A549 treated with Hydrocortisone at 1 μM for 4 hours (cell line): ENCODE data around the gene INPP5E. TPM values are rescaled to one million over a fixed set of nuclear protein-coding genes. Genes with fewer than 3 reads are reported as not detected.

ENCODE experiments used
- total RNA-seq: library from RNA; stranded (reverse); fragments of 200-300 nt; extraction: Qiagen RNA extraction; gene quantifications from 5 replicates; pipeline ENCODE4 v1.2.3, GENCODE V29; 2022

INPP5E gene
- total RNA-seq: 14.1 to 21.2 TPM (median 19.7 TPM) in 5 replicates

GRCh38 chr9:136439481-136440408, at the start of gene INPP5E:
Gene INPP5E, minus strand, starts transcription at chr9:136439845. Its CDS starts 426 bp downstream, at chr9:136439419.

GRCh38 chr9:136482793-136483588, 43.3 kb upstream of the INPP5E start, which contains the start of gene SEC16A:
Gene SEC16A, minus strand, starts transcription at chr9:136483040. Its CDS starts 5,425 bp downstream, at chr9:136477615.

GRCh38 chr9:136410500-136411287, 29.0 kb downstream of the INPP5E start, which contains the start of the genes ENTR1 and PMPCA:
Gene ENTR1, minus strand, starts transcription at chr9:136410614. Its CDS starts 217 bp downstream, at chr9:136410397.
Gene PMPCA, plus strand, starts transcription at chr9:136410658. Its CDS starts 11 bp downstream, at chr9:136410669.

GRCh38 chr9:136400038-136400834, 39.4 kb downstream of the INPP5E start, which contains the start of gene SNAPC4:
Gene SNAPC4, minus strand, starts transcription at chr9:136400170. Its CDS starts 1,742 bp downstream, at chr9:136398428.

Other genes starting within 250 kb of the INPP5E start
- 0.03 to 0.16 TPM (median 0.10 TPM) in 4 of 5 replicates, not detected in the other for gene LHX3, start 234.7 kb downstream of the INPP5E start, total RNA-seq
- gene QSOX2, start 194.0 kb downstream of the INPP5E start, total RNA-seq: 25.4 to 28.6 TPM (median 27.0 TPM) in 5 replicates
- 0.02 to 0.03 TPM in 2 of 5 replicates, not detected in the others for gene CCDC187, start 135.8 kb downstream of the INPP5E start, total RNA-seq
- 10.3 to 14.9 TPM (median 13.5 TPM) in 5 replicates for gene GPSM1, start 112.3 kb downstream of the INPP5E start, total RNA-seq
- 18.3 to 40.2 TPM (median 36.0 TPM) in 5 replicates for gene DNLZ, start 76.1 kb downstream of the INPP5E start, total RNA-seq
- gene CARD9, start 66.2 kb downstream of the INPP5E start, total RNA-seq: 0.81 to 1.7 TPM (median 0.97 TPM) in 5 replicates
- gene SNAPC4, start 39.7 kb downstream of the INPP5E start, total RNA-seq: 11.6 to 13.3 TPM (median 12.0 TPM) in 5 replicates
- 62.3 to 72.1 TPM (median 70.1 TPM) in 5 replicates for gene ENTR1, start 29.2 kb downstream of the INPP5E start, total RNA-seq
- 80.0 to 132 TPM (median 81.1 TPM) in 5 replicates for gene PMPCA, start 29.2 kb downstream of the INPP5E start, total RNA-seq
- gene SEC16A, start 43.2 kb upstream of the INPP5E start, total RNA-seq: 54.8 to 61.7 TPM (median 59.6 TPM) in 5 replicates
- 9.3 to 12.0 TPM (median 11.1 TPM) in 5 replicates for gene NOTCH1, start 106.2 kb upstream of the INPP5E start, total RNA-seq
- gene EGFL7, start 223.1 kb upstream of the INPP5E start, total RNA-seq: 35.0 to 59.2 TPM (median 54.3 TPM) in 5 replicates
- 72.0 to 106 TPM (median 101 TPM) in 5 replicates for gene AGPAT2, start 247.6 kb upstream of the INPP5E start, total RNA-seq